ENCODE measurements around the gene TRIM25. TPM values are rescaled to one million over a fixed set of nuclear protein-coding genes. Genes with fewer than 3 reads are reported as not detected.

Gene TRIM25, protein sequence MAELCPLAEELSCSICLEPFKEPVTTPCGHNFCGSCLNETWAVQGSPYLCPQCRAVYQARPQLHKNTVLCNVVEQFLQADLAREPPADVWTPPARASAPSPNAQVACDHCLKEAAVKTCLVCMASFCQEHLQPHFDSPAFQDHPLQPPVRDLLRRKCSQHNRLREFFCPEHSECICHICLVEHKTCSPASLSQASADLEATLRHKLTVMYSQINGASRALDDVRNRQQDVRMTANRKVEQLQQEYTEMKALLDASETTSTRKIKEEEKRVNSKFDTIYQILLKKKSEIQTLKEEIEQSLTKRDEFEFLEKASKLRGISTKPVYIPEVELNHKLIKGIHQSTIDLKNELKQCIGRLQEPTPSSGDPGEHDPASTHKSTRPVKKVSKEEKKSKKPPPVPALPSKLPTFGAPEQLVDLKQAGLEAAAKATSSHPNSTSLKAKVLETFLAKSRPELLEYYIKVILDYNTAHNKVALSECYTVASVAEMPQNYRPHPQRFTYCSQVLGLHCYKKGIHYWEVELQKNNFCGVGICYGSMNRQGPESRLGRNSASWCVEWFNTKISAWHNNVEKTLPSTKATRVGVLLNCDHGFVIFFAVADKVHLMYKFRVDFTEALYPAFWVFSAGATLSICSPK
- 16.9 TPM for total RNA-seq

GRCh38 chr17:56913867-56914580 is at the start of gene TRIM25:
TRIM25 (minus strand) TSS chr17:56914049; CDS start chr17:56913988, 61 bp downstream.

GRCh38 chr17:56960596-56961538 is 47.0 kb upstream of the TRIM25 start, which contains the start of gene COIL:
COIL (minus strand) TSS chr17:56961050; CDS start chr17:56961019, 31 bp downstream.

Small RNA genes lying within 50 kb of the gene (small RNA-seq; reads per million reads assigned to genes)
- gene AC015912.2 (ENCODE audit: low replicate concordance) (not detected), gene RNU6-1158P (ENCODE audit: low replicate concordance) (not detected)

Other genes starting within 250 kb of the TRIM25 start
- 1.8 TPM for gene C17orf67, start 80.1 kb downstream of the TRIM25 start, total RNA-seq
- 14.9 TPM for gene DGKE, start 79.9 kb downstream of the TRIM25 start, total RNA-seq
- 13.7 TPM for gene COIL, start 47.0 kb upstream of the TRIM25 start, total RNA-seq
- gene SCPEP1, start 64.1 kb upstream of the TRIM25 start, total RNA-seq: 49.4 TPM
- 52.0 TPM for gene AKAP1, start 171.2 kb upstream of the TRIM25 start, total RNA-seq

All from metanephros (tissue), 2 donors.